ENCODE measurements around the gene ANO9.

DNA sequence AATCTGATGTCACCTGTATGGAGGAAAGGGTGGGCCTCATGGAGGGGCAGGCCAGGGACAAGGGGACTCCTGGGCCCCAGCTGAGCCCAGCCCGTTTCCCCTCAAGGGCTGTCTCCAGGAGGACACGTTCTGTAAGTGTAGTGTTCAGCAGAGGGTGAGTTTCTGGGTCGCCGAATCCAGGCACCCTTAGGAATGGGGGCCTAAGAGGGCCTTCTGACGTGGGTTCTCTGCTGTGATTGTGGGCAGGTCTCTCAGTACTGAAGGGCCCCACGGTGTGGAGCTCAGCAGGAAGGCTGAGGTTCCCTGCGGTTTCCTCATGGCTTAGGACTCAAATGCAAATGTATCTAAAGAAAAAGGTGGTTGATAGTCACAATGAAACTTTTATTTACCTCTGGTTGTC, 14.7 kb upstream of the ANO9 start:
- TF ChIP-seq POLR2AphosphoS5 (IDR thresholded peaks at IDR 0.05) (no peak), EP300 (IDR thresholded peaks at IDR 0.05) (no peak)

All from upper lobe of left lung (tissue), 4 donors.